HG02870 (cell line): ENCODE results near the gene LYPD5.
"Not testable (repeated sequence)": the region's sequence is repeated elsewhere in the genome, so short reads cannot be mapped to it uniquely, and the experiment has no call there.

Experiments
- ATAC-seq: cut with Tn5 transposase; IDR thresholded peaks from one replicate; pipeline ENCODE4 v1.9.1; 2021; ENCODE audit warnings: mild to moderate bottlenecking, moderate library complexity; ENCODE audit not compliant: unreplicated experiment

The LYPD5 gene

DNA sequence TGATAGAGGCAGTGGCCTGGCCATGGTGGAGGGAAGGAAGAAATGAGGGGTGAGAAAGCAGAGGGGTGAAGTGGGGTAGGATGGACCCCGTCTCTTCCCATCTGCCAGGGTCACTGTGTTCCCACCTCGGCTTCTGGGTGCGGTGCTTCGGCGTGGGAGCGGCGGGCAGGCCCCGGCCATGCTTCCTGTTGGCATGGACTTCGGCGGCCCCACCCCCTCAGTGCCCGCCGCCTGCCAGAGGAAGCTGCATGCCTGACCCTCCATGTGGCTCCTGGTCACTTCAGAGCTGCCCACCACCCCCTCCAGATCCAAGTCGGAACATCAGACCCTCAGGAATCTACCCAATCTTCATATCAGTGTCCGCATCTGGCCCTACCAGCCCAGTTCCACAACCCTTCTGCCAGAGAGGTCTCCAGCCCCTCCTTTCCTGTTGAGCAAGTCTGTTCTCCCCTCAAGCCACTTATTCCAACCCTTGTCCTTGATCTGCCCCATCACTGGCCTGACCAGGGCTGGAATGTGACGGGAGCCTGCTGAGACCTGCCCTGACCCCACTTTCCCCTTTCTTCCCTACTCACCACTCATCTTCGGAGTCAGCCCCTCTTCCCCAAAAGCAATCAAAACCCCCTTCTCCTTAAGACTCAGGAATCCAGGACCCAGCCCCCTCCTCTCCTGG, 23.0 kb downstream of the LYPD5 start:
- ATAC-seq = no peak

DNA sequence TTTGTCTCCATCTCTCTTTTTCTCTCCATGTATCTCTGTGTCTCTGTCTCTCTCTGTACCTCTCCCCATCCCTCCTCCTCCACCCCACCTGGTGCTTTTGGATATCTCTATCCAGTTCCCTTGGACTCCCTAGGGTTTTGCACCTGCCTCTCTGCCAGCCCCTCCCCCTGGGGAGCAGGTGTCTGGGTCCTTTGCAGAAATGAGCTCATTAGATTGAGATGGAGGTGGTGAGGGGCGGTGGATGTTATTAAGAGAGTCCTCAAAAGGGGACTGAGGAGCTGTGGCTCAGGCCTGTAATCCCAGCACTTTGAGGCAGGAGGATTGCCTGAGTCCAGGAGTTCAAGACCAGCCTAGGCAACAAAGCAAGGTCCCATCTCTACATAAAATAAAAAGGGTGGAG, 23.6 kb downstream of the LYPD5 start:
- no peak for ATAC-seq

DNA sequence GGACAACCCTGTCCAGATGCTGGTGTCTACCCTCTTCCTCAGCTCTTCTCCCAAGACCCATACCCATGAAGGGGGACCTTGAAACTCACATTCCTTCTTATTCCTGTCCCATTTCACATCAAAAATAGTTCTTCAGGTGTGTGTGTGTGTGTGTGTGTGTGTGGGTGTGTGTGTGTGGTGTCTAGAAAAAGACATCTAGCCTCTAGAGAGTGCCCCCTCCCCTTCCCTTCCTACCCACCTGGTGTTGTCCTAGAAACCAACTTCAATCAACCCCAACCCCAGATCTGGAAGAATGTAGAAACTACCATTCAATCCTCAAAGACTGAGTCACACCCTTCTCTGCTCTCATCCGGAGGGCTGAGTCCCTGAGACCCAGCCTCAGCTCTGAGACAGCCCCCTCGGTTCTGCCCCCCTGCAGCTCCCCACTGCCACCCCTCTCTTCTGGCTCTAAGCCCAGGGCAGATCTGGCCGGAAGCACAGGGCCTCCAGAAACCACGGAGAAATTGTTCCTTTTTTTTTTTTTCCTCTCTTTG, 25.0 kb downstream of the LYPD5 start:
- no peak for ATAC-seq

DNA sequence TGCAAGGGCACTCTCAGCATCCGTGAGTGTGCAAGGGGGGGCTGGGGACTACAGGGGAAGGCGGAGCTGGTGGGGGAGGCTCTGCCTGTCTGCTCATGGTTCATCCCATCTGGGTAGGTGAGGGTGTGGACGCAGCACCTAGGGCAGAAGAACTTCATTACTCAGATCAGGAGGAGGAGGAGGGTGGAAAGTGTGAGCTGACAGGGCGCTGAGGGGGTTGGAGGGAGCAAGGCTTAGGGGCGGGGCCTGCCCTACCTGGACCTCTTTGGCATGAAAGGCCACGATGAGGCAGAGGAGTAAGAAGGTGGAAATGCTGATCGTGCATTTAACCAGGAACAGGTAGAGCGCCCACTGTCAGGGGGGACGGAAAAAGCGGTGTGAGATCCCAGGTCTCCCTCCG, 26.0 kb downstream of the LYPD5 start:
- ATAC-seq = no peak

DNA sequence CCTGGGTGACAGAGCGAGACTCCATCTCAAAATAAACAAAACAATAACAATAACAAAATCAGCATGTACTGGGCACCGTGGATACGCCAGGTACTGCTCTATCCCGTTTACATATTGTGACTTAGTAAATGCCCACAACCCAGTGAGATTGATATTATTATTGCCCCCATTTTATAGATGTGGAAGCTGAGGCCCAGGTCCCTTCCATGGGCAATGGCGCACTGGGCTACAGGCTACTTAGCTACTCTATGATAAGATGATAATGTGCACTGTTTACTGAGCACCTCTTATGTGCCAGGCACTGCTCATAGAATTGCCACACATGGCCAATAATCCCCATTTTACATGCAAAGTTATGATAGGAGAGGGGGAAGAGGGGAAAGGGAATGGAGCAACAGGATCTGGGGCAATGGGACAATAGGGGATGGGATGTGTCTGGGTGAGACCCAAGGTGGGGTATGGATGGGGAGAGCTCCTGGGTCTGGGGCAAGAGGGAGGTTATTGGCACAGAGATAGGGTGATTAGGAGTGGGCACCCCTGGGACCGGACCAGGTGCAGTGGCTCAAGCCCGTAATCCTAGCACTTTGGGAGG, 26.9 kb downstream of the LYPD5 start:
- no peak for ATAC-seq

DNA sequence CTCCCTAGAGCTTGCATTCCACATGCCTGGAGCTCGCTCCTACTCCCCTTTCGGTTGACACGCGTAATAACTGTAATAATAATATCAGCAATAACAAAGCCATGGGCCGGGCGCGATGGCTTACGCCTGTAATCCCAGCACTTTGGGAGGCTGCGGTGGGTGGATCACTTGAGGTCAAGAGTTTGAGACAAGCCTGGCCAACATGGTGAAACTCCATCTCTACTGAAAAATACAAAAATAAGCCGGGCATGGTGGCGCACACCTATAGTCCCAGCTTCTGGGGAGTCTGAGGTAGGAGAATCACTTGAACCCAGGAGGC, 27.3 kb downstream of the LYPD5 start:
- ATAC-seq = not testable (repeated sequence)

DNA sequence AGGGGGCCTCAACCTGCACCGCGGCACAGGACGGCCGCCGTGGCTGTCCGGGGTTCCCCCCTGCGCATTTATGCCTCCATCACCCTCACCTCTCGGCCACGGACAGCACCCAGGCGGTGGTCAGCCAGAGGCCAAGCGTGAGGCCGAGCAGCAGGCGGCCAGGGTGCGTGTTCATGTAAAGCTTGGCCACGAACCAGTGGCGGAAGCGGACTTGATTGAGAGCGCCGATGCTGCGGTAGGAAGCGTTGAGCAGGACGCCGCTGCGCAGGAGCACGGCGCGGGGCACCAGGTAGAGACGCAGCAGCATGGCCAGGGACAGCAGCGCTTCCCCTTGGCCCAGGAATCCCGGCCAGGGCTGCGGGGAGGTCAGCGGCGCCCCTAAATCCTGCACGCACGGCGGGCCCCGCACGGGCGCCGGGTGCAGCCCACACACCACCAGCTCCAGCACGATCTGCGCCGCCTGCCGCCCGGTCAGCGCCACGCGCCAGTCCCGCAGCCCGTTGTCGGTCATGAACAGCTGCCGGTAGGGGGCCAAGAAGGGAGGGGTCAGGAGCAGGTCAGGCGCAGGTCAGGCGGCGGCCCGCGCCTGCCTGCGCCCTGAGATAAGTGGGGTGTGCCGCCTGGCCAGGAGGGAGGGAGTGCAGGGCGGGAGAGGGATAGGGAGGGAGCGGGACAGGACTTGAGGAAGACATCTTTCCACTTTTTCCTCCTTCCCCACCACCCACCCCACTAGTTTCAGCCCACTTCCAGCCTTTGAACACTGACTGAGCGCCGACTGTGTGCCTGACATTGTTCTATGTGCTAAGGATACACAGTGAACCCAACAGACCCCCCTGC, 27.9 kb downstream of the LYPD5 start:
- ATAC-seq = no peak

DNA sequence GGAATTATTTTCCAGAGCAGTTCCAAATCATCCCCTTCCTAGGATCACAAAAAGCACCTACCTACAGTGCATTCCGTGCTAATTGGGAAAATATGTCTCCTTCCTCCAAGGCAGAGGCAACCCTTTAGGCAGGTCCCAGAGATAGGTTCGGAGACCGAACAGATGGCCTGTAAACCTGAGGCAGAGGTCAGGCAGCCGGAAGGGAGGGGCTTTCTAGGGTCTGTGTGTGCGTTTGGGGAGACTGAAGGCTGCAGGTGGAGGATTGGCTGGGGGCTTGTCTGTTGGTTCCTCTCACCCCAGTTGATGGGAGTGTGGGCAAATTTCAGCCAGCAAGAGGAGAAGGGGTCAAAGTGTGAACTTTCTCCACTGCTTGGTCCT, 28.5 kb downstream of the LYPD5 start:
- ATAC-seq = no peak

DNA sequence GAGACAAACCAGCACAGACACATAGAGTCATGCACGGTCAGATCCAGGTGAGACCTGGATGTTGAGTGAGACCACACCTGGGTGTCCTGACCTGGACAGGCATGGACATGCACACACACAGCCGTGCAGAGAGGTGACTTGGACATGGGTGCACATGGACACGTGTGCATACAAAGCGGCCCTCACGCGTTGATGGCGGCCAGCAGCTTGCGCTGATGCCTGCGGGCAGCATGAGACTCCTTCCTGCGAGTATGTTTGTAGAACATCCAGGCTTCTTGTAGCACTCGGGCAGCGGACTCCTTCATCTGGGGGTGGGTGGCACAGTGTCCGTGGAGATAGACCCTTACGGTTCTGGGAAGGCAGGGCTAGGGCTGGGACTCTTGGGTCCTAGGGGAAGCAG, 33.0 kb downstream of the LYPD5 start:
- ATAC-seq = no peak

DNA sequence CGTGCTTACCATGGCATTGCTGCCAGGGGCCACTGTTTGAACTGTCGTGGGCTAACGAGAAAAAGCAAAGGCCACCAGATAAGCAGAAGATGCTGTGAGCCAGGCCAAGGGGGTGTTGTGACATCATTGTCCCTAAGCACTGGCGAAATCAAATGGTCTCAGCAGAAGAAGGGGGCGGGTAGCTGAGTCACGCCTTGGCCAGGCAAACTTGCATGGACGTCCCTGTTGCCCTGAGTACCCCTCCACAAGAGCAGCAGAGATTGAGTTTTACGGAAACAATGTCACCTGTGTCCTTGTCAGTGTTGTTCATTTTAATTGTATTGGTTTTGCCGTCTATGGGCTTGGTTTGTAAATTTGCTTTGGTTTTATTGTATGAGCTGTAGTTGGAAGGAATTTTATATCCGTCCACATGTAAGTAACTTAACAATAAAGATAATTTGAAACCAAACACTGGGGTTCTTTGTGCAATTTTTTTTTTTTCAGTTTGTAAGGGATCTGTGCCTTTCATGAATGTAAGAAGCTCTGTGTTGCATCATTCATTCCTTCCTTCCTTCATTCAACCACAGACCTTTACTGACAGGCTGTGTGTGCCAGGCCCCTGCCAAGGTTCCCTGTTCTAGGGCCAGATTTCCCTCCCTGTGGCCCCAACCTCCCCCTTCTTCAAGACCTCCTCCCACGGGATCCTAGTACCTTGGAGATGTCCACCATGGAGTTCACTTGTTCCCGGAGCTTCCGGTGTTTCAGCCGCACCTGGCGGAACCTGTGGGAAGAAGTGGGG, 33.8 kb downstream of the LYPD5 start:
- ATAC-seq = no peak

DNA sequence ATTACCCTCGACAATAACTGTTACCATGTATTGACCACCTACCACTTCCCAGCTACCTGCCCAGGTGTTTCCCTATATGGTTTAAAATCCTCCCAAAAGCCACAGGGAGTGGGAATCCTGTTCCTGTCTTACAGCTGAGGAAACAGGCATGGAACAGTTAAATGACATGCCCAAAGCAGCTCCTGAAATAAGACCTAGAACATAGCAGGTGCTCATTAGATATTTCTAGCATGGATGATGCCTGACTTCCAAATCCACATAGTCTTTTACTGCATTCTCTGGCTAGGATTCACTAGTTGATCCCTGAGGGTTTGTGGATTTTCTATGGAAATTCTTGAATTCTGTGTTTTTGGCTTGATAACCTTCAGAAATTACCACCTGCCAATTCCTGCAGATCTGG, 34.4 kb downstream of the LYPD5 start:
- no peak for ATAC-seq

DNA sequence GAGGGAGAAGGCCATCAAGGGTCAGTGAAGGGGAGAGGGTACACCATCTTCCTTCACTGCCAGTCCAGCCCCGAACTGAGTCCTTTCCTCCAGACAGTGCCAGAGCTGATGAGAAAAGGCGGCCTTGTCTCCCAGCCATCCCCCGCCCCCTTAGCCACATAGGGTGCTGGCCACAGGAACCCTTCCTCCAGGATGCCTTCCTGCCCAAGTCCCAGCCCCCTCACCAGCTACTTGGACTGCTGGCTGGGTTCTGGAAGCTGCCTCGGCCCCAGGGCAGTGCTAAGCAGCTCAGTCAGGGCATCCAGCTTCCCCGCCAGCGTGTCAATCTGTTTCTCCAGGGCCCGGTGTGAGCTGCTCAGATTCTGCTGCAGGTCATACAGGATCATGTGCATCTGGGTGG, 34.9 kb downstream of the LYPD5 start:
- no peak for ATAC-seq

DNA sequence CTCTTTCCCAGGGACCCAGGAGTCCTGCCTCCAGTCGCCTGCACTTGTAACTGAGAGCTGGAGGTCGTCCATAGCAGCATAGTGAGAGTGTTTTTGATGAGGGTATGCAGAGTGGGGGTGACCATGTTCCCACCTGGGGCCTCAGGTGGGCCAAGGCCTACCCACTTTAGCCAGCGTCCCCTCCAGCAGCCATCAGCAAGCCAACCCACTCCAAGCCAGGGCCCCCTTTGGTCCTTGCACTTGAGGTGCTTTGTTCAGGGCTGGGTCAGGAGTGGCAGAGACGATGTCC, 35.5 kb downstream of the LYPD5 start:
- no peak for ATAC-seq

DNA sequence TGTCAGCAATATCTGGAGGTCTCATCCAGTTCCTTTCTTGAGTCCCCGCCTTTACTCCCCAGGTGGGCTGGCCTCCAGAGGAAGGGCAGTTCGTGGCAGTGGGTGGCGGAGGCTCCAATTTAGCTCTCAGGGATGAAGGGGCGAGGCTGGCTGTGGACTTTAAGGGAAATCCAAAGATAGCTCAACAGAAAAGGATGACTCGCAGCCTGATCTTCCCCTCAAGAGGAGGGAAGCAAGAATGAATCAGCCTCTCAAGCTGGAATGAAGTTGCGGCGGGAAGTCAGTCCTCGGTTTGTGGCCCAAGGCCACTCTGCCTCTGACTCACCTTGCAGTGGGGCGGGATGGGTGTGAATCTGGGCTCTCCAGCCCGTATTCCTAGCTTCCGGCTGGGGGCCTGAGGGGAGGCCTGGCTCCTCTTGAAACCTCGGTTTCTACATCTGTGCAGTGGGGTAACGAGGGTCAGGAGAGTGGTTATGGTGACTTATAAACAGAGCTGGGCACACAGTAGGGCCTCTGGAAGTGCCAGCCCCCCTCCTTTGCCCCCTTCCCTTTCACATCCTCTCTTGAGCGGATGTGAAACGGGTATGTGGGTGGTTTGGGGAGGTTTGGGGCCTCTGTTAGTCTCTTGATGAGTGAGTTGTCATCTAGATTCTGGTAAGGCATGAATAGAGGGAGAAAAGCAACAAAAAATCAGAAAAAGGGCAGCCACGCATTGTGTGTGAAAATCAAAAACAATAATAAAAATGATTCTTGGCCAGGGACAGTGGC, 37.0 kb downstream of the LYPD5 start:
- peak; percentile 62 for ATAC-seq

DNA sequence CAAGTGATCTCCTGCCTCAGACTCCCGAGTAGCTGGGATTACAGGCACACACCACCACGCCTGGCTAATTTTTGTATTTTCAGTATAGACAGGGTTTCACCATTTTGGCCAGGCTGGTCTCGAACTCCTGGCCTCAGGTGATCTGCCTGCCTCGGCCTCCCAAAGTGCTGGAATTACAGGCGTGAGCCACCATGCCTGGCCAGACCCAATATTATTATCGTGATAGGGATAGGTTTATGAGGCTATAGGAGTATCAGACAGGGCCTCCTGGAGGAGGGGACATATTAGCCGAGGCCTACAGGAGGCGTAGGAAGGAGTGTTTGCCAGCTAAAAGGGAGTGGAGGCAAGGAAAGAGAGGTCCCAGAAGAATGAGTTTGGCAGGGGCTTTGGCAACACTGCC, 37.6 kb downstream of the LYPD5 start:
- ATAC-seq = not testable (repeated sequence)

DNA sequence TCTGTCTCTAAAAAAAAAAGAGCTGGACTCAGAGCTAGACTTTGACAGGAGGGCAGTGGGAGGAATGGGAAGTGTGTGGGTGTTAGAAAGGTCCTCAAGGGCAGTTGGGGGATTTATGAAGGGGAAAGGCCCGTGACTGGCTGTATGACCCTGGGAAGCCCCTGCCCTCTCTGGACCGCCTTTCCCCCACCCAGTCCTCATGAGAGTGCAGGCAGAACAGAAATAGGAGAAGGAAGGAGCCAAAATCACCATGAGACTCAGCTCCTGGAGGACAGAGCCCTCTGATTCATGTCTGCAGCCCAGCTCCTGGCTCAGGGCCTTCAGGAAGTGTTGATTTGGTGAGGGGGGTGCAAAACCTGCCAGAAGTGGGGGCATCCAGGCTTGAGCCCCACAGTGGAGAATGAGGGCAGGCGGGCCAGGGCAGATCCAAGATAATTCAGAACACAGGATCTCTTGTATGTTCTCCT, 38.7 kb downstream of the LYPD5 start:
- ATAC-seq = no peak

DNA sequence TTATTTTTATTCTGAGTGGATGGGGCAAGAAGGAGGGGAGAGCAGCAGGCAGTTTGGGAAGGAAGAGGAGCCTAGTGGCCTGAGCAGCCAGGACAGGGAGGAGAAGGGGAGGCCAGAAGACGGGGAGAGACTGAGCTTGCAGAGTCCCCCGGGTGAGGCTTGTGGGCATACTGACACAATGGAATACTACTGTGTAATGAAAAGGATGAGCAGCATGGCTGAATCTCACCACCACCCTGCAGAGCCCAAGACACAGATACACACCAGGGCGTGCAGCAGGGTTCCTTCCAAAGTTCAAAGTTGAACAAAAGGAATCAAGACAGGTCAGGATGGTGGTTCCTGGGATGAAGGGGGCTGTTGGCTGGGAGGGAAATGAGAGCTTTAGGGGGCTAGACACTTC, 39.4 kb downstream of the LYPD5 start:
- no peak for ATAC-seq

DNA sequence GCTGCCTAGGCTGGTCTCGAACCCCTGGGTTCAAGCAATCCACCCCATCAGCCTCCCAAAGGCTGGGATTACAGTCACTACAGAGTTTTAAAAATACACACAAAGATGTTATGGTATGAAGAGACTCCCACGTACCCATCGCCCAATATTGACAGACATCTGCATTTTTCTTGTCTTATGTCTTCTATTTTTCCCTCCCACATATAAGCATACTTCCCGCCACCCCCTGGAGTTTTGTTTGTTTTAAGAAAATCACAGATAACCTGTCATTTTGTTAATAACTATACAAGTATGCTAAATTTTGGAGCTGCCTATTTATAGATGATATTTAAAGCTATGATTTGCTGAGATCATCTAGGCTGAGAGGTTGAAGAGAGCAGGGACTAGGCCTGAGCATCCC, 41.3 kb downstream of the LYPD5 start:
- no peak for ATAC-seq

DNA sequence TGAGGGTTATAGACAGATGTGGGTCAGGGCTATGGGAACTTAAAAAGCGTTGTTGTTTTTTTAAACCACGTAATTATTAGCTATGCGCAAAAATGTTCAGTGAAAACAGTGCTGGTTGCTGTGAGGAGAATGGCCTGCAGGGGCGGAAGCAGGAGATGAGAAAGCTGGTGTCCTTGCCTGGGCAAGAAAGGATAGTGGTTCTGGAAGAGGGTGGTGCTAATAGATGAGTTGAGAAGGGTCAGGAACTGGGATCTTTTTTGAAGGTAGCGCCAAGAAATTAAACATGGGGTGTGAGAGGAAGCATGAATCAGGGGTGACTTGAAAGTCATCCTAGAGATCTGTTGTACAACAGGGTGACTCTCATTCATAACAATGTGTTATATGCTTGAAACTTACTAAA, 42.7 kb downstream of the LYPD5 start:
- no peak for ATAC-seq

DNA sequence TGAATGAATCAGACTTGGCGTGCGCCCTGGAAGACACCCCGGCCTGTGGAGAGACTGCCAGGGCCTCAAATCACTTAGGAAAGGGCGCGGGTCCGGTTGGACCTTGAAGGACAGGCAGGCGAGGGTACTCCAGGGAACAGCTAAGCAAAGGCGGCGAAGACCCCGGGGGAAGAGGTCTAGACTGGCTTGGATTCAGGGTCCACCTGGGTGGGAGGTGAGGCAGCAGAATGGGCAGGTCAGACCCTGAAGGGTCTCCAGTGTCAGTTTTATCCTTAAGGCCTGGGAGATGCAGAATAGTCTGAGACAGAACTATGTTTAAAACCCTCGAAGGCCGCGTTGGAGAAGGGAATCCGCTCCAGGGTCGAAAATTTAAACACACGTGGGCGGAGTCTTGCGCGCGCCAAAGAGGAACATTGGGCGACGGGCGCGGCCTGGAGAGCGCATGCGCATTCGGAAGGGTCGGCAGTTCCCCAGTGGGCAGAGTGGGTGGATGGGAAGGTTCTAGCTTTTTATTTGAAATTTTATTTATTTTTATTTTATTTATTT, 46.9 kb downstream of the LYPD5 start:
- ATAC-seq = no peak
